Thoracic aorta (tissue), 2 donors: ENCODE data around the gene BMAL1. TPM values are rescaled to one million over a fixed set of nuclear protein-coding genes. Genes with fewer than 3 reads are reported as not detected.

Experiments
- ATAC-seq: fragments of 150-250 bp; one replicate; pipeline ENCODE4 v1.8.0; 2017; ENCODE audit warnings: low read depth; ENCODE audit not compliant: insufficient number of reproducible peaks, low FRiP score
- DNase-seq: peaks from one replicate; pipeline ENCODE4 v3.0.0-alpha.2; 2020; ENCODE audit warnings: low spot score
- H3K27ac ChIP-seq, 2 donors: fragments of 200-600 bp; sonication (generic); 1 replicate in 1 of 2; 2 replicates in 1 of 2; pipeline ENCODE4 v1.5.1; 2016; ENCODE audit warnings: mild to moderate bottlenecking in 2 of 2, moderate library complexity in 2 of 2
- H3K27me3 ChIP-seq: fragments of 200-600 bp; sonication (generic); replicated peaks from 2 replicates; pipeline ENCODE4 v1.6.0; 2016; ENCODE audit warnings: mild to moderate bottlenecking; ENCODE audit not compliant: insufficient read depth
- H3K36me3 ChIP-seq: fragments of 200-600 bp; sonication (generic); one replicate; pipeline ENCODE4 v1.5.1; 2016
- H3K4me1 ChIP-seq, 2 donors: fragments of 200-600 bp; sonication (generic); 1 replicate in 1 of 2; 2 replicates in 1 of 2; pipeline versions ENCODE4 v1.5.1 to v1.6.0; 2016; ENCODE audit warnings: low read depth in 2 of 2, mild to moderate bottlenecking in 1 of 2; ENCODE audit not compliant: control insufficient read depth in 1 of 2
- H3K4me3 ChIP-seq: fragments of 200-600 bp; sonication (generic); 2 replicates; pipeline ENCODE4 v1.5.1; 2016; ENCODE audit warnings: mild to moderate bottlenecking
- H3K9me3 ChIP-seq: fragments of 200-600 bp; sonication (generic); 2 replicates; pipeline ENCODE4 v1.5.1; 2016
- CTCF ChIP-seq: fragments of 200-600 bp; sonication (generic); IDR thresholded peaks from one replicate; pipeline ENCODE4 v1.5.1; 2019; ENCODE audit warnings: antibody characterized with exemption
- total RNA-seq, 2 donors: library from RNA; depleted of rRNA; stranded (reverse); fragments of >200 nt; gene quantifications; one replicate each; pipeline versions ENCODE4 v1.1.0 to v1.2.3, GENCODE V29; 2016

The BMAL1 gene
- total RNA-seq, 2 donors from 2014 or later = 21.8 to 40.8 TPM

GRCh38 chr11:13375798-13376197 is 98.2 kb downstream of the BMAL1 start:
- H3K4me3 ChIP-seq = no peak overlapping the region
- H3K27me3 ChIP-seq = no peaks in the 10 kb centered on the region
- H3K4me1 ChIP-seq = peaks cover 3 to 14% of the 10 kb centered on the region in 2 donors
- H3K36me3 ChIP-seq = peaks cover 49% of the 10 kb centered on the region
- no peak overlapping the region for H3K27ac ChIP-seq
- DNase-seq (no peak), ATAC-seq (no peak)
- H3K9me3 ChIP-seq = no peaks in the 10 kb centered on the region
- no peak for TF ChIP-seq CTCF

- no peak overlapping the region for H3K4me3 ChIP-seq
- DNase-seq (no peak), ATAC-seq (no peak)
- no peaks in the 10 kb centered on the region for H3K27me3 ChIP-seq
- TF ChIP-seq CTCF = no peak
- H3K4me1 ChIP-seq = peaks cover 3 to 14% of the 10 kb centered on the region in 2 donors
- no peaks in the 10 kb centered on the region for H3K9me3 ChIP-seq
- peaks cover 49% of the 10 kb centered on the region for H3K36me3 ChIP-seq
- H3K27ac ChIP-seq = no peak overlapping the region
Measured at GRCh38 chr11:13376402-13376801, 98.8 kb downstream of the BMAL1 start.

GRCh38 chr11:13376838-13377237 is 99.2 kb downstream of the BMAL1 start:
- Histone ChIP-seq H3K9me3 (no peaks in the 10 kb centered on the region), H3K4me1 (peaks cover 3 to 14% of the 10 kb centered on the region in 2 donors), H3K36me3 (peaks cover 47% of the 10 kb centered on the region), H3K27me3 (no peaks in the 10 kb centered on the region), H3K4me3 (no peak overlapping the region), H3K27ac (no peak overlapping the region)
- DNase-seq = no peak
- ATAC-seq = no peak
- no peak for TF ChIP-seq CTCF

GRCh38 chr11:13378316-13378715 is 100.7 kb downstream of the BMAL1 start:
- H3K27me3 ChIP-seq = no peaks in the 10 kb centered on the region
- peaks cover 34% of the 10 kb centered on the region for H3K36me3 ChIP-seq
- peaks cover 3 to 14% of the 10 kb centered on the region in 2 donors for H3K4me1 ChIP-seq

GRCh38 chr11:13380731-13381130 is 103.1 kb downstream of the BMAL1 start:
- no peak for DNase-seq
- ATAC-seq = no peak
- TF ChIP-seq CTCF = no peak
- Histone ChIP-seq H3K4me1 (peaks cover 10 to 33% of the 10 kb centered on the region in 2 donors), H3K27ac (no peak overlapping the region), H3K4me3 (no peak overlapping the region), H3K27me3 (no peaks in the 10 kb centered on the region), H3K9me3 (no peaks in the 10 kb centered on the region), H3K36me3 (peaks cover 29% of the 10 kb centered on the region)

More at GRCh38 chr11:13378316-13378715, 100.7 kb downstream of the BMAL1 start:
- Histone ChIP-seq H3K9me3 (no peaks in the 10 kb centered on the region), H3K4me3 (no peak overlapping the region), H3K27ac (no peak overlapping the region)
- ATAC-seq = no peak
- no peak for DNase-seq
- TF ChIP-seq CTCF = no peak
